ENCODE data around the gene CLDN1. TPM values are rescaled to one million over a fixed set of nuclear protein-coding genes. Genes with fewer than 3 reads are reported as not detected.

Gene CLDN1
- total and polyA plus RNA-seq, 2 donors (not counting 1 experiment from before 2014, with no cell fraction given): 3.0 to 7.1 TPM

GRCh38 chr3:190333961-190334360, 11.7 kb upstream of the CLDN1 start:
- H4K20me1 ChIP-seq (ENCODE audit: control insufficient read depth, extremely low read depth, insufficient read depth, low read length): no peaks in the 10 kb centered on the region
- H3K4me2 ChIP-seq (ENCODE audit: extremely low read depth, insufficient read depth, low read length): no peak overlapping the region
- no peak overlapping the region for H3K27ac ChIP-seq (ENCODE audit: insufficient read depth, low read length)
- H3K27me3 ChIP-seq (ENCODE audit: control insufficient read depth, insufficient read depth, low read length): no peaks in the 10 kb centered on the region
- H3K4me3 ChIP-seq (replicated peaks in 1 of 4; ENCODE audit: control extremely low read depth in 1 of 4, insufficient read depth in 1 of 4, low read depth in 3 of 4, low read length in 4 of 4): no peak overlapping the region
- no peaks in the 10 kb centered on the region for H3K4me1 ChIP-seq (ENCODE audit: control insufficient read depth, extremely low read depth, insufficient read depth, low read length)
- no peak for DNase-seq (ENCODE audit: low read depth in 2 of 2)
- TF ChIP-seq EZH2 (IDR thresholded peaks at IDR 0.05; ENCODE audit: low read length, missing control alignments): no peak
- TF ChIP-seq CTCF (conservative IDR thresholded peaks at IDR 0.05 in 1 of 2, IDR thresholded peaks at IDR 0.05 in 1 of 2; ENCODE audit: low read depth in 1 of 2, low read length in 2 of 2): no peak
- no peak overlapping the region for H2AFZ ChIP-seq (ENCODE audit: low read length)
- H3K36me3 ChIP-seq (ENCODE audit: control insufficient read depth, insufficient read depth, low read length): no peaks in the 10 kb centered on the region
- H3K79me2 ChIP-seq (ENCODE audit: control insufficient read depth, insufficient read depth, low read length): no peaks in the 10 kb centered on the region
- H3K9ac ChIP-seq (ENCODE audit: insufficient read depth, low read length): no peak overlapping the region
- no peaks in the 10 kb centered on the region for H3K9me3 ChIP-seq (ENCODE audit: control insufficient read depth, insufficient read depth, low read depth, low read length)

GRCh38 chr3:190330936-190331734, 8.9 kb upstream of the CLDN1 start:
- Histone ChIP-seq H3K4me3 (replicated peaks in 1 of 4; ENCODE audit: control extremely low read depth in 1 of 4, insufficient read depth in 1 of 4, low read depth in 3 of 4, low read length in 4 of 4) (no peak overlapping the region), H3K79me2 (ENCODE audit: control insufficient read depth, insufficient read depth, low read length) (no peaks in the 10 kb centered on the region), H3K9me3 (ENCODE audit: control insufficient read depth, insufficient read depth, low read depth, low read length) (no peaks in the 10 kb centered on the region), H3K4me2 (ENCODE audit: extremely low read depth, insufficient read depth, low read length) (no peak overlapping the region), H3K27me3 (ENCODE audit: control insufficient read depth, insufficient read depth, low read length) (no peaks in the 10 kb centered on the region), H4K20me1 (ENCODE audit: control insufficient read depth, extremely low read depth, insufficient read depth, low read length) (no peaks in the 10 kb centered on the region), H2AFZ (ENCODE audit: low read length) (no peak overlapping the region), H3K4me1 (ENCODE audit: control insufficient read depth, extremely low read depth, insufficient read depth, low read length) (no peaks in the 10 kb centered on the region), H3K36me3 (ENCODE audit: control insufficient read depth, insufficient read depth, low read length) (no peaks in the 10 kb centered on the region), H3K9ac (ENCODE audit: insufficient read depth, low read length) (no peak overlapping the region), H3K27ac (ENCODE audit: insufficient read depth, low read length) (no peak overlapping the region)
- TF ChIP-seq EZH2 (IDR thresholded peaks at IDR 0.05; ENCODE audit: low read length, missing control alignments) (no peak), CTCF (conservative IDR thresholded peaks at IDR 0.05 in 1 of 2, IDR thresholded peaks at IDR 0.05 in 1 of 2; ENCODE audit: low read depth in 1 of 2, low read length in 2 of 2) (no peak)
- DNase-seq (ENCODE audit: low read depth in 2 of 2): no peak

- Histone ChIP-seq H3K9ac (ENCODE audit: insufficient read depth, low read length) (no peak overlapping the region), H3K4me2 (ENCODE audit: extremely low read depth, insufficient read depth, low read length) (no peak overlapping the region), H3K4me1 (ENCODE audit: control insufficient read depth, extremely low read depth, insufficient read depth, low read length) (no peaks in the 10 kb centered on the region), H3K79me2 (ENCODE audit: control insufficient read depth, insufficient read depth, low read length) (no peaks in the 10 kb centered on the region), H3K36me3 (ENCODE audit: control insufficient read depth, insufficient read depth, low read length) (no peaks in the 10 kb centered on the region), H3K27me3 (ENCODE audit: control insufficient read depth, insufficient read depth, low read length) (no peaks in the 10 kb centered on the region), H3K9me3 (ENCODE audit: control insufficient read depth, insufficient read depth, low read depth, low read length) (no peaks in the 10 kb centered on the region), H4K20me1 (ENCODE audit: control insufficient read depth, extremely low read depth, insufficient read depth, low read length) (no peaks in the 10 kb centered on the region), H3K4me3 (replicated peaks in 1 of 4; ENCODE audit: control extremely low read depth in 1 of 4, insufficient read depth in 1 of 4, low read depth in 3 of 4, low read length in 4 of 4) (no peak overlapping the region), H3K27ac (ENCODE audit: insufficient read depth, low read length) (no peak overlapping the region), H2AFZ (ENCODE audit: low read length) (no peak overlapping the region)
- TF ChIP-seq CTCF (conservative IDR thresholded peaks at IDR 0.05 in 1 of 2, IDR thresholded peaks at IDR 0.05 in 1 of 2; ENCODE audit: low read depth in 1 of 2, low read length in 2 of 2) (peak; percentile 21 to 26), EZH2 (IDR thresholded peaks at IDR 0.05; ENCODE audit: low read length, missing control alignments) (no peak)
- peak; percentile 79 to 91 for DNase-seq (ENCODE audit: low read depth in 2 of 2)
Observed at GRCh38 chr3:190326930-190327329, 4.7 kb upstream of the CLDN1 start.

All from fibroblast of lung (primary cell).